Epithelial cell of esophagus (primary cell): ENCODE data around the gene CKB.
A peak's percentile ranks its signal among the peaks of the same experiment; 100 is the strongest.

Experiments
- DNase-seq: peaks from one replicate; pipeline ENCODE4 v3.0.0; 2010; ENCODE audit warnings: low read depth
- H3K4me3 ChIP-seq: 2 replicates; pipeline ENCODE4 v1.5.1; 2011; ENCODE audit warnings: mild to moderate bottlenecking, low read length, control low read depth
- TF ChIP-seq, protein P1 (sequence below): IDR thresholded peaks from 2 replicates; pipeline ENCODE4 v1.5.1; 2011; ENCODE audit warnings: low read depth, mild to moderate bottlenecking, low read length, control low read depth, inconsistent platforms; ENCODE audit not compliant: insufficient read depth; ENCODE audit errors: missing control alignments

CKB gene

GRCh38 chr14:103509864-103510723 lies 12.5 kb downstream of the CKB start:
- TF ChIP-seq, protein P1, sequence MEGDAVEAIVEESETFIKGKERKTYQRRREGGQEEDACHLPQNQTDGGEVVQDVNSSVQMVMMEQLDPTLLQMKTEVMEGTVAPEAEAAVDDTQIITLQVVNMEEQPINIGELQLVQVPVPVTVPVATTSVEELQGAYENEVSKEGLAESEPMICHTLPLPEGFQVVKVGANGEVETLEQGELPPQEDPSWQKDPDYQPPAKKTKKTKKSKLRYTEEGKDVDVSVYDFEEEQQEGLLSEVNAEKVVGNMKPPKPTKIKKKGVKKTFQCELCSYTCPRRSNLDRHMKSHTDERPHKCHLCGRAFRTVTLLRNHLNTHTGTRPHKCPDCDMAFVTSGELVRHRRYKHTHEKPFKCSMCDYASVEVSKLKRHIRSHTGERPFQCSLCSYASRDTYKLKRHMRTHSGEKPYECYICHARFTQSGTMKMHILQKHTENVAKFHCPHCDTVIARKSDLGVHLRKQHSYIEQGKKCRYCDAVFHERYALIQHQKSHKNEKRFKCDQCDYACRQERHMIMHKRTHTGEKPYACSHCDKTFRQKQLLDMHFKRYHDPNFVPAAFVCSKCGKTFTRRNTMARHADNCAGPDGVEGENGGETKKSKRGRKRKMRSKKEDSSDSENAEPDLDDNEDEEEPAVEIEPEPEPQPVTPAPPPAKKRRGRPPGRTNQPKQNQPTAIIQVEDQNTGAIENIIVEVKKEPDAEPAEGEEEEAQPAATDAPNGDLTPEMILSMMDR, result no peak
- DNase-seq, result no peak
- H3K4me3 ChIP-seq, result no peak overlapping the region

DNA sequence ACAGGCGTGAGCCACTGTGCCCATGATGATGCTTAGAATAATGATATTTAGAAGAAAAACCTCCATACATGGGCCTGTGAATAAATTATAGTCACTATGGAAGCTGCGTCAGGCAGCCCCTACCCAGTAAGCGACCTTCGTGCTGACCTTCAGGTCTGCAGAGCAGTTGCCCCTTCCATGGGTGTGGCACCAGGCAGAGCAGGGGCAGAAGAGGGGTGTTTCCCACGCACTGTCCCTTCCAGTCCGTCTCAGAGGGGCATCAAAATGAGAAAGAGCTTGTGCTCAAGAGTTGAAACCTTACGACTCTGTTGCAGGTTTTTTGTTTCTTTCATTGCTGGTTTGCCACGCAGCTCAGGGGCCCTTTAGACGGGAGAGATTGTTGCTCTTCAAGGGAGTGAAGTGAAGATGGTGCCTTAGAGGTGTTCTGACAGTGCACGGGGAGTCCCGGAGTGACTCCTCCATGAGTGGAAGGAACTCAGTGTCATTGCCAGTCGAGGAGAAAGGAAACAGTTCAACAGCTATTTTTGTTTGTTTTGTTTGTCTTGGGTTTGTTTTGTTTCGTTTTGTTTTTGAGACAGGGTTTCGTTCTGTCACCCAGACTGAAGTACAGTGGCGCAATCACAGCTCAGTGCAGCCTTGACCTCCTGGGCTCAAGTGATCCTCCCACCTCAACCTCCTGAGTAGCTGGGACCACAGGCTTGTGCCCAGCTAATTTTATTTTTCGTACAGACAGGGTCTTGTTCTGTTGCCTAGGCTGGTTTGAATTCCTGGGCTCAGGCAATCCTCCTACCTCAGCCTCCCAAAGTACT lies 13.9 kb downstream of the CKB start:
- DNase-seq, result no peak
- no peak overlapping the region for H3K4me3 ChIP-seq
- TF ChIP-seq, protein P1, result no peak

- H3K4me3 ChIP-seq, result no peak overlapping the region
- no peak for DNase-seq
- TF ChIP-seq, protein P1, result no peak
Measured at GRCh38 chr14:103507751-103508150, 14.9 kb downstream of the CKB start.

- H3K4me3 ChIP-seq, result no peak overlapping the region
- no peak for DNase-seq
- TF ChIP-seq, protein P1, result peak; percentile 20
Measured at GRCh38 chr14:103504991-103505565, 17.6 kb downstream of the CKB start.

GRCh38 chr14:103503296-103503695 lies 19.3 kb downstream of the CKB start:
- TF ChIP-seq, protein P1, result no peak
- no peak for DNase-seq
- no peak overlapping the region for H3K4me3 ChIP-seq

- TF ChIP-seq, protein P1, result no peak
- DNase-seq, result no peak
- H3K4me3 ChIP-seq, result no peak overlapping the region
Measured at GRCh38 chr14:103502877-103503276, 19.8 kb downstream of the CKB start.
